Ishikawa (cell line): Measurements from ENCODE around the gene DSCAML1.

Experiments used
- CREB1 ChIP-seq: IDR thresholded peaks from 2 replicates; pipeline ENCODE4 v1.6.1; 2012; ENCODE audit warnings: low read depth
- EP300 ChIP-seq: IDR thresholded peaks from 2 replicates; pipeline ENCODE4 v1.6.1; 2012; ENCODE audit warnings: borderline replicate concordance
- MAX ChIP-seq: IDR thresholded peaks from 2 replicates; pipeline ENCODE4 v1.6.1; 2012
- RAD21 ChIP-seq: IDR thresholded peaks from 2 replicates; pipeline ENCODE4 v1.6.1; 2012; ENCODE audit warnings: low read depth
- REST ChIP-seq: IDR thresholded peaks from 2 replicates; pipeline ENCODE4 v1.6.1; 2012; ENCODE audit warnings: low read depth, mild to moderate bottlenecking
- TAF1 ChIP-seq: IDR thresholded peaks from 2 replicates; pipeline ENCODE4 v1.6.1; 2012; ENCODE audit warnings: low read depth, mild to moderate bottlenecking
- TCF12 ChIP-seq: IDR thresholded peaks from 2 replicates; pipeline ENCODE4 v1.6.1; 2012; ENCODE audit warnings: low read depth
- TEAD4 ChIP-seq: IDR thresholded peaks from 2 replicates; pipeline ENCODE4 v1.6.1; 2012
- USF1 ChIP-seq: IDR thresholded peaks from 2 replicates; pipeline ENCODE4 v1.6.1; 2012
- YY1 ChIP-seq: IDR thresholded peaks from 2 replicates; pipeline ENCODE4 v1.6.1; 2012; ENCODE audit warnings: low read depth

- no peak for TF ChIP-seq TEAD4
- no peak for TF ChIP-seq TAF1
- TF ChIP-seq REST, result no peak
- TF ChIP-seq YY1, result no peak
- no peak for TF ChIP-seq MAX
- no peak for TF ChIP-seq TCF12
- no peak for TF ChIP-seq EP300
- no peak for TF ChIP-seq RAD21
- no peak for TF ChIP-seq USF1
- no peak for TF ChIP-seq CREB1
These were observed 154.2 kb downstream of the DSCAML1 start for GRCh38 chr11:117642835-117643234.
